ENCODE measurements around the gene RPS27L.
"Not testable (repeated sequence)": the region's sequence is repeated elsewhere in the genome, so short reads cannot be mapped to it uniquely, and the experiment has no call there.

The RPS27L gene

GRCh38 chr15:63140936-63141335 lies 16.3 kb downstream of the RPS27L start:
- DNase-seq (ENCODE audit: low read depth), result no peak

GRCh38 chr15:63136742-63137141 lies 20.5 kb downstream of the RPS27L start:
- DNase-seq (ENCODE audit: low read depth), result no peak

GRCh38 chr15:63135804-63136203 lies 21.5 kb downstream of the RPS27L start:
- DNase-seq (ENCODE audit: low read depth), result peak; percentile 84

GRCh38 chr15:63135281-63135680 lies 22.0 kb downstream of the RPS27L start:
- no peak for DNase-seq (ENCODE audit: low read depth)

- DNase-seq (ENCODE audit: low read depth), result no peak
These were observed 22.9 kb downstream of the RPS27L start for GRCh38 chr15:63134245-63134985.

GRCh38 chr15:63133786-63134185 lies 23.5 kb downstream of the RPS27L start:
- no peak for DNase-seq (ENCODE audit: low read depth)

- no peak for DNase-seq (ENCODE audit: low read depth)
These were observed 30.6 kb downstream of the RPS27L start for GRCh38 chr15:63126726-63127125.

GRCh38 chr15:63124506-63124905 lies 32.8 kb downstream of the RPS27L start:
- DNase-seq (ENCODE audit: low read depth), result no peak

- DNase-seq (ENCODE audit: low read depth), result peak; percentile 23
These were observed 35.0 kb downstream of the RPS27L start for GRCh38 chr15:63122002-63122875.

GRCh38 chr15:63121382-63122001 lies 35.8 kb downstream of the RPS27L start, which contains the start of gene LACTB:
TSS of gene LACTB (plus strand) at chr15:63121861. CDS start at chr15:63121872, 11 bp downstream.
- DNase-seq (ENCODE audit: low read depth), result peak; percentile 33

- no peak for DNase-seq (ENCODE audit: low read depth)
These were observed 38.4 kb downstream of the RPS27L start for GRCh38 chr15:63118854-63119253.

- DNase-seq (ENCODE audit: low read depth), result no peak
These were observed 42.8 kb downstream of the RPS27L start for GRCh38 chr15:63114465-63114864.

- DNase-seq (ENCODE audit: low read depth), result no peak
These were observed 44.4 kb downstream of the RPS27L start for GRCh38 chr15:63112871-63113270.

GRCh38 chr15:63111481-63111880 lies 45.8 kb downstream of the RPS27L start:
- no peak for DNase-seq (ENCODE audit: low read depth)

GRCh38 chr15:63110428-63111026 lies 46.8 kb downstream of the RPS27L start:
- no peak for DNase-seq (ENCODE audit: low read depth)

- no peak for DNase-seq (ENCODE audit: low read depth)
These were observed 47.4 kb downstream of the RPS27L start for GRCh38 chr15:63109920-63110319.

- DNase-seq (ENCODE audit: low read depth), result no peak
These were observed 47.8 kb downstream of the RPS27L start for GRCh38 chr15:63109498-63109897.

GRCh38 chr15:63107895-63108546 lies 49.3 kb downstream of the RPS27L start:
- peak; percentile 100 for DNase-seq (ENCODE audit: low read depth)

- not testable (repeated sequence) for DNase-seq (ENCODE audit: low read depth)
These were observed 51.9 kb downstream of the RPS27L start for GRCh38 chr15:63105354-63105753.

GRCh38 chr15:63104727-63105126 lies 52.5 kb downstream of the RPS27L start:
- no peak for DNase-seq (ENCODE audit: low read depth)

- DNase-seq (ENCODE audit: low read depth), result no peak
These were observed 53.9 kb downstream of the RPS27L start for GRCh38 chr15:63103416-63103815.

- DNase-seq (ENCODE audit: low read depth), result not testable (repeated sequence)
These were observed 57.7 kb downstream of the RPS27L start for GRCh38 chr15:63099581-63099980.

Measured in HS-5 (cell line).